ENCODE results near the gene HABP4.
A peak's percentile ranks its signal among the peaks of the same experiment; 100 is the strongest.

Gene HABP4

GRCh38 chr9:96449845-96450612 is at the start of gene HABP4:
Gene HABP4, plus strand, starts transcription at chr9:96450169. Its CDS starts 111 bp downstream, at chr9:96450280.
- peak; percentile 90 for DNase-seq (ENCODE audit: low read depth)

- DNase-seq (ENCODE audit: low read depth): no peak
Observed at GRCh38 chr9:96408409-96409280, 41.3 kb upstream of the HABP4 start.

GRCh38 chr9:96411129-96411838 is 38.7 kb upstream of the HABP4 start:
- no peak for DNase-seq (ENCODE audit: low read depth)

DNA sequence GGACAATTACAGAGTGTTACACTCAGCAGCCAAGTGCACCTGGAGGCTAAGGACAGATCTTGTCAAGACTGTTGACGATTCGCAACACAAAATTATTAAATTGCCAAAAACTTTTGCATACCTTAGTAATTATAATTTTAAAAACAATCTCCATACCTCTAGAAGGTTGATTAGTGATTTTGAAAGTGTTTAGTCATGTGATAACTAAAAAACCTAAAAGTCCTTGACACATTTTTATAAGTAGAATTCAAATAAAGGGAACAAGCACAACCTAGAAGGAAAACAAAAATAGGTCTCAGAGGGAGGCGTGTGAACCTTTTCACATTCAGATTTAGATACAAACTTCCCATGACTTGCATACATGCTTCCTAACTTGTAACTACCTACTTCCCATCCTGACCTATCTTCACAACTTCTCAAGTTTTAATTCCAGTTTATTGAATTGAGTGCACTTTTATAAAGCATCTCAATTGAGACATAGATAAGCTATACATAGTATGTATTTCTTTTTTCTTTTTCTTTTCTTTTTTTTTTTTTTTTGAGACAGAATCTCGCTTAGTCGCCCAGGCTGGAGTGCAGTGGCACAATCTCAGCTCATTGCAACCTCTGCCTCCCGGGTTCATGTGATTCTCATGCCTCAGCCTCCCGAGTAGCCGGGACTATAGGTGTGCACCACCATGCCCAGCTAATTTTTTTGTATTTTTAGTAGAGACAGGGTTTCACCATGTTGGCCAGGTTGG is 37.6 kb upstream of the HABP4 start:
- DNase-seq (ENCODE audit: low read depth): no peak

- no peak for DNase-seq (ENCODE audit: low read depth)
Observed at GRCh38 chr9:96413302-96414221, 36.4 kb upstream of the HABP4 start.

- peak; percentile 94 for DNase-seq (ENCODE audit: low read depth)
Observed at GRCh38 chr9:96417051-96417586, 32.9 kb upstream of the HABP4 start.

- peak; percentile 43 for DNase-seq (ENCODE audit: low read depth)
Observed at GRCh38 chr9:96417661-96418082, 32.3 kb upstream of the HABP4 start.

DNA sequence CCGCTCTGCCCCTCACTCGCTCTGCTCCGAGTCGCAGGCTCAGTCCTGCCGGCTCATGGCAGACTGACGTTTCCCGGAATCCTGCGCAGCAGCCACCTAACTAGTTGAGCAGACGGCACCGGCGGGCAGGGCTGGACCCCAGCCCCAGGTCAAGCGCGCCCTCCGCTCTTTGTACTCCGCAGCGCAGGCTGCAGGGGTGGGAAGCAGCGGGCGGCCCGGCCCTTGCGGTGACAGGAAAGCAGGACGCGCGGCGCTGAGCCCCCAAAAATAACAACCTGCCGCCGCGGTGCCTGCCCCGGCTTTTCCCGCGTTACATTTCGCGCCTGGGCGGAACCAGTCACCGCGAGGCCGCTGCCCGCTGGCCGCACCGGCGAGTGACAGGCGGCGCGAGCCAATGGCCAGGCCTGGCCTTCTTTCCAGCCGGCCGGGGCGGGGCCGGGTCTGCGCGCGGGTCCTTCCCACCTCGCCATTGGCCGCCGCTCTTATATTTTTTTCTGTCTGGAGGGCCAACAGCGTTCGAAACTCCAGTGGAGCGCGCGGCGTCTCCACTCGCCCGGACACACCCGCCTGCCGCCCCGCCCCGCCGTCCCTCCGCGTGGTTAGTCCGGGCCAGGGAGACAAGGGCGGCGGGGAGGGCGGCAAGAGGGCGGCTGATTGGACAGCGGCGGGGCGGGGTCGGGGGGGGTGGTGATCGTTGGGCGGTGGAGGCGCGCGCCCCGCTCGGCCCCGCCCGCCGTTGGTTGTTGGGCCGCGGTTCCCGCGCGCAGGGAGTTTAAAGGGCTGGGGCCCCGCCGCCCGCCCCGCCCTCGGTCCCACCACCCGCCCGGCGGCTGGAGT is 31.7 kb upstream of the HABP4 start, which contains the start of gene ZNF367:
Gene ZNF367, minus strand, starts transcription at position 288 of the 837 bp plus-strand sequence. CDS start 338 bp downstream, outside the sequence.
- peak; percentile 82 for DNase-seq (ENCODE audit: low read depth)

DNA sequence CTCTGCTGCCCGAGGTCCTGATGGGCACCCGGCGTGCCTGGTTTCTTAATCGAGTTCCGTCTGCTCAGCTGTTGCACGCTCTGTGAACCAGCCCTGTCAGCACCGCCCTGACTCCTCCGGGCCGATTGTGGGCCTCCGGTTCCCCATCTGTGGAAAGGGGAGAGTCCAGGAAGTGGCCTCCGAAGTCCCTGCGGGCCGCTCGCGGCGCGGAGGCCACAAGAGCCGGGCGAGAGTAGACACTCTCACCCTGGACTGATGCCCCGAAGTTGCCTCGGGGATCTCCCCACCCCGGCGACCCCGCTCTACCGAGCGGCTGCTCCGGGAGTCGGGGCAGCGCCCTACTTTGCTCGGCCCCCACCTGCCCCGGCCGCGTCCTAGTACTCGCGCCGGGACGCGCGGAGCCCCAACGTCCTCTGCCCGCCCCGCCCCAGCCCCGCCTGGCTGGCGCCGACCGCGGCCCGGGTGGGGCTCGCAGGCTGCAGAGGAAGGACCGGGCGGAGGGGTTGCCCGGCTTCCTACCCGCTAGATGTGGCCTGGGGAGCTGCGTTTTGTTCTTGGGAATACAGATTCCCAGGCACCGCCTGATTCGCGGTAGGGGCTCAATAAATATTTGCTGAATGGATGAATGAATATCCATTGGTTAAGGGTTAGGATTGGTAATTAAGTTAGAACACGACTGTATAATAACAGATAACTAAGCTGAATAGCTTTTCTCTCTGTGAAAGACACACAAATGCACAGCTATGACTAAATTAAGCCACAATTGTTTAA is 30.9 kb upstream of the HABP4 start:
- peak; percentile 24 for DNase-seq (ENCODE audit: low read depth)

- no peak for DNase-seq (ENCODE audit: low read depth)
Observed at GRCh38 chr9:96419691-96419969, 30.3 kb upstream of the HABP4 start.

DNA sequence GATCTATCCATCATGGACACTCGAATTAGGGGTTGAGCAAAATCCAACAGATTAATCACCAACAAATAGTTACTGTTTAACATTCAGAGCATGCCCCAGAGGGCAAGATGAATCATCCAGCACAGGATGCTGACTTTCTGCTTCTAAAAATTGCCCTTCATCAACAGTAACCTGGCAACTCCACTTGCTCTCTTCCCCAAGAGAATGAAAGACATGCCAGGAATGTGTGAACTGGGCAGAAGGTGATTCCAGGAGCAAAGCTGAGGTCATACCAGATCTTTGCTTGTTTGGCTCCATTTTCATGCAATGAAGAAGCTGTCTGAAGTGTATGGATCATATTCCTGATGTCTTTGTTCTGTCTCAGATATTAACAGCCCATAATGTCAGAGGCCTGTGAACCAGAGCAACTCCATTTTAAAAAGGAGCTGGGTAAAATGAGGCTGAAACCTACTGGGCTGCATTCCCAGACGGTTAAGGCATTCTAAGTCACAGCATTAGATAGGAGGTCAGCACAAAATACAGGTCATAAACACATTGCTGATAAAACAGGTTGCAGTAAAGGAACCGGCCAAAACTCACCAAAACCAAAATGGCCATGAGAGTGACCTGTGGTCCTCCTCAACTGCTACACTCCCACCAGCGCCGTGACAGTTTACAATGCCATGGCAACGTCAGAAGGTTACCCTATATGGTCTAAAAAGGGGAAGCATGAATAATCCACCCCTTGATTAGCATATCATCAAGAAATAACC is 29.3 kb upstream of the HABP4 start:
- no peak for DNase-seq (ENCODE audit: low read depth)

DNA sequence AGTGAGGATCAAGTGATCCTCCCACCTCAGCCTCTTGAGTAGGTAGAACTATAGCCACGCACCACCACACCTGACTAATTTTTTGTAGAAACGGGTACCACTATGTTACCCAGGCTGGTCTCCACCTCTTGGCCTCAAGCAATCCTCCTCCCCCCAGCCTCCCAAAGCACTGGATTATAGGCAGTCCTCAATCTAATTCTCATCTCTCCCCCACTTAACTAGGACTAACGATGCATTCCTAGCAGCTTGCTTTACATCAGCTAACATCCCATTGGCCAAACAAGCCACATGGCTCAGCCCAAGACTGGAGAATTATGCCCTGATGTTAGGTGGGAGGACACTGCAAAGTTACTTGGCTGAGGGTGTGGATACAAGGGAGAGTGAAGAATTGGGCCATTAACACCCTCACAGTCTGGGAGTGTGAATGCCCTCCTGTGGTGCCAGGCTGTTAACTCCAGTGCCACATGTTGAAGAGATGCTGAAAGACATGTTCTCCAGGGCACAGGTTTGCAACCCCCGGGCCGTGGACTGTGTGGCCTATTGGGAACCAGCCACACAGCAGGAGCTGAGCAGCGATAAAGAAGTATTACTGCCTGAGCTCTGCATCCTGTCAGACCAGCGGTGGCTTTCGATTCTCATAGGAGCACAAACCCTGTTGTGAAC is 26.5 kb upstream of the HABP4 start:
- DNase-seq (ENCODE audit: low read depth): no peak

- DNase-seq (ENCODE audit: low read depth): no peak
Observed at GRCh38 chr9:96423985-96424336, 26.0 kb upstream of the HABP4 start.

DNA sequence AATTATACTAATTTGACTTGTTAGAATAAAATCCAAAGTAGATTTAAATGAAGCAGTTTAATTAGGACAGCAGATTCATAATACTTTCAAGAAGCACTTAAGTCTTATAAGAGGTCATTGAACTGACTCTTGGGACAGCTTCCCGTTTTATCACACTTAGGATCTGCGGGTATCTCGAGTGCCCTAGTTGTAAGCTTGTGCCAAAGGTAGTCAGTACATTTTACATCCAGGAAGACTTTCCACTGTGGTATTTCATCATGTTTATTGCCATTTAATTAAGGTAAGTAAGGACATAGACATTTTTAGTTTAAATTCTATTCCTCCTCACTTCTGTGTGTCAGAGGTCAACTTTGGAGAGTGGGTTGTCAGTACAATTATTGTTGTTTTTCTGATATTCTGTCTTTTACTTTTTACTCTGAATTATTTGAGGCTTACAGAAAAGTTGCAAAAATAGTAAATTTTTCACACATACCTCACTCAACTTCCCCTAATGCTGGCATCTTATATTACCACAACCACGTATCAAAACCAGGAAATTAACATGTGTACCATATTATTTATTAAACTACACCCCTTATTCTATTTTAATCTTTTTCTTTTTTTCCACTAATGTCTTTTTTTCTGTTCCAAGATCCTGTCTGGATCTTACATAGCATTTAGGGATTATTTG is 24.3 kb upstream of the HABP4 start:
- no peak for DNase-seq (ENCODE audit: low read depth)

DNA sequence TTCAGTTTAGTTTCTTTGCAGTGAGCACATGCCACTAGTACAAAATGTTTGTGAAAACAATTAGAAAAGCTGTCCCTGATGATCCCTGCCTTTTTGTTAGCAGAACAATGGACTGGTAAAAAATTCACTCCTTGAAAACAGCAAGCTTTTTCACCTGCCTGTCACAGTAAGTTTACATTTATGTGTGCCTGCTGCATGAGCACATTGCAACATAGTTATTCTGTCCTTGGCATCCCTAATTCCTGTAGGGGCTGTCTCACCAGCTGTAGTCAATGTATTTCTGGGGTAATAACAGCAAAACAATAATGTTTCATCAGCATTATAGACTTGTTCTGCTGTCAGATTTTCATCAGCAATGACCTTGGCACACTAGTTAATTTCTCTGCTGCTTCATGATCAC is 20.2 kb upstream of the HABP4 start:
- DNase-seq (ENCODE audit: low read depth): no peak

DNA sequence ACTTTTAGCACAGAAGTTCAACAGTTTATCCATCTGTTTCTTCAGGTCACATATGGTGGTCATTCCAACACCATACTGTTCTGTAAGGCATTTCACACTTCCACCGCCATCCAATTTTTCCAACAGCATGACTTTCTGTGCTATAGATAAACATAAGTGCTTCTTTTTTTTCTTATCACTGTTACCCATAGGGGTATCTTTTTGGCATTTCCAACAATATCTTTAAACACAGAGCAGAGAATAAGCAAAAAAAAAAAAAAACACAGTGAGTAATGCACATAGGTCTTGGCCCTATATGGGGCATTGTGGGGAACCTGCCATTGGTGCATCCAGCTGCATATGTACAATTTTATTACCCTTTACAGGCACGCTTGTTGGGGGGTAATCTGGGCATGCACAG is 19.6 kb upstream of the HABP4 start:
- DNase-seq (ENCODE audit: low read depth): no peak

GRCh38 chr9:96435345-96435744 is 14.6 kb upstream of the HABP4 start:
- DNase-seq (ENCODE audit: low read depth): no peak

Data from stimulated activated CD8-positive, alpha-beta memory T cell treated with anti-CD3 and anti-CD28 coated beads, Interleukin-15, amount 100 ng/mL, for 24 hours (primary cell).